T-helper 2 cell treated with Interferon-gamma antibody and Interleukin-4, amounts not matched to agents 5 μg/mL and 100 μg/mL, for 36 hours (primary cell): ENCODE measurements around the gene CARS1.
A peak's percentile ranks its signal among the peaks of the same experiment; 100 is the strongest.

ENCODE experiments used
- DNase-seq: peaks from one replicate; pipeline ENCODE4 v3.0.0; 2021; ENCODE audit warnings: low spot score
- H3K27ac Mint-ChIP-seq: one replicate; pipeline ENCODE4 v1.8.0; 2021; ENCODE audit warnings: mild to moderate bottlenecking, mixed read lengths
- H3K27me3 Mint-ChIP-seq: one replicate; pipeline ENCODE4 v1.8.0; 2021; ENCODE audit warnings: low read depth, mixed read lengths
- H3K36me3 Mint-ChIP-seq: one replicate; pipeline ENCODE4 v1.8.0; 2021; ENCODE audit warnings: low read depth, mixed read lengths
- H3K4me1 Mint-ChIP-seq: one replicate; pipeline ENCODE4 v1.8.0; 2021; ENCODE audit warnings: low read depth, mixed read lengths
- H3K4me3 Mint-ChIP-seq: one replicate; pipeline ENCODE4 v1.8.0; 2022; ENCODE audit warnings: mild to moderate bottlenecking, moderate library complexity, mixed read lengths
- H3K9me3 Mint-ChIP-seq: one replicate; pipeline ENCODE4 v1.8.0; 2021; ENCODE audit warnings: mixed read lengths

The CARS1 gene

DNA sequence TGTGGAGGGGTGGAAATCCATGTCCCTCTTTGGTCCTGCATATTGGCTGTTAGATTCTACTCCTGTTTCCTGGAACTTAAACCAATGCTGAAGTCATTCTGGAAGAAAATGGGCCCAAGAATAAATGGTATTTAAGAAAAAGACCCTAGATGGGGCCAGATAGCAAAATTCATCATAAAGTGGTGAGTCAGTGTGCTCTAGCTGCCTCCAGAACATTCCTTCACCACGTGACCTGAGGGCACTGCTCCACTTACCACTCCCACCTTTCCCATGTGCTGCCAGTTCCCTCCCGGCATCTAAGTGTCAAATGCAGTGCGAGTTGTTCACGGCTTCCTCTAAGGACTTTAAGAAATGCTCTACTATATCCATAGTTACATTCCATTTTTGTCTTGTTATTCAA lies 34.2 kb downstream of the CARS1 start:
- H3K27me3 Mint-ChIP-seq: no peaks in the 10 kb centered on the region
- peaks cover 26% of the 10 kb centered on the region for H3K4me1 Mint-ChIP-seq
- H3K4me3 Mint-ChIP-seq: peak overlapping the region; percentile 67
- H3K9me3 Mint-ChIP-seq: no peaks in the 10 kb centered on the region
- peaks cover 40% of the 10 kb centered on the region for H3K36me3 Mint-ChIP-seq
- DNase-seq: no peak
- peak overlapping the region; percentile 78 for H3K27ac Mint-ChIP-seq

DNA sequence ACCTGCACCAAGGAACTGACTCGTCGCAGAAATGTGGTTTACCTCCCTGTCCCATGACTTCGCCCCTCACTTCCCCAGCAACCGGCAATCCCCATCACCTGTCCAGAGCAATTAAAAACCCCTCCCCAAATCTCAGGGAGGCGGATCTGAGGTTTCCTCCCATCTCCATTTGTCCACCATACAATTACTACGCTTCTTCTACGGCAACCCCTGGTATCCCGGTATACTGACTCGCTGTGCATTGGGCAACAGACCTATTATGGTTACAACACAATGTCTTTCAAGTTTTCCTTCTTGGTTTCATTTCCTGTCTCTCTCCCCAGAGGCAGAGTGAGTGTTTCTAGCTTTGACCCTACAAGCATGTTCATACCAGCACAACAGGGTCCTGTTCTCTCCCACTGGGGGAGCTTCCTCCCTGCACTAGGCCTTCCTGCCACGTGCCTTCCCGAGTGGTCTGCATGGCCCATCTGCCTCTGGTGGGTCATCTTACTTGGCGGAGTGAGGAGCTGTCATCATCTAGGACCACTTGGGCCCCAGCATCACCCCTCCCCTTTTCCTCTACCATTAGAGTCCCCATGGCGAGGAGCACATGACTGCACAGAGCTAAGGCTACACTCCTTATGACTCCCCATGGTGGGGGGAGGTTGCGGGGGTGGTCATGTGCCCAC lies 34.8 kb downstream of the CARS1 start:
- DNase-seq: no peak
- Mint-ChIP-seq H3K36me3 (peaks cover 43% of the 10 kb centered on the region), H3K27ac (peak overlapping the region; percentile 78), H3K9me3 (no peaks in the 10 kb centered on the region), H3K4me1 (peaks cover 26% of the 10 kb centered on the region), H3K4me3 (peak overlapping the region; percentile 67), H3K27me3 (no peaks in the 10 kb centered on the region)

DNA sequence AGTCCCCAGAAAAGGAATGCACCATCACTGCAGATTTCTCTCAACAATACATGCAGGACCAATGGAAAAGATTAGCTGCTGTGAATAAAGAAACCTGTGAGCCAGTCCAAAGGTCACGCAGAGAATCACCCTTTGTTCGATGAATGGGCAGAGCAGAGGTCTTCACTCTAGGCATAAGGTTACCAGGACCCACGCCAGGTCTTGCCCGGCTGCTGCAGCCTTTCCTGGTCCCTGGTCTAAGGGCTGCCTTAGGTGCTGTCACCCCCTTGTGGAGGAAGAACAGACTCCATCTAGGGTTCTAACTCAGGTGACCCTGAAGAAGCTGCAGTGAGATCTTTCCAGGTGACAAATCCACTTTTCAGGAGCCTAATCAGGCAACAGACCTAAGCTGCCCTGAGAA lies 36.1 kb downstream of the CARS1 start:
- Mint-ChIP-seq H3K27ac (no peak overlapping the region), H3K4me1 (peaks cover 28% of the 10 kb centered on the region), H3K27me3 (no peaks in the 10 kb centered on the region), H3K4me3 (no peak overlapping the region), H3K9me3 (no peaks in the 10 kb centered on the region), H3K36me3 (peaks cover 45% of the 10 kb centered on the region)
- DNase-seq: no peak

DNA sequence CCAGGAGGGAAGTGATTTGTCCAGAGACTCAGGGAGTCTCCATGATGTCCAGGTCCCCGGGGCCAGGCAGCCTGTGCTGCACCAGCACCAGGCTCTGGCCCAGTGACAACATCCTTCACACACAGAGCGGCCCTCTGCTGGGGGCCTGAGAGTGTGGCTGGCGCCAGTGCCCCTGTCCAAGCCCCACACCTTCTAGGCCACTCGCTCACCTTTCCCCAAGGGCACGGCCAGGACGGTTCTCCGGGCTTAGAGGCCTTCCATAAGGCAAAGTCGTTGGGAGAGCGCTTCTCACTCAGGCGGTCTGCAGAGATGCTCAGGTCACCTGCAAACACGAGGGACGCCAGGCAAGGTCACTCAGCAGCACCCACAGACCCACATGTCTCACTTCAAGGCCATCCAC lies 37.2 kb downstream of the CARS1 start:
- Mint-ChIP-seq H3K4me3 (no peak overlapping the region), H3K27me3 (no peaks in the 10 kb centered on the region), H3K27ac (peak overlapping the region; percentile 26), H3K9me3 (no peaks in the 10 kb centered on the region), H3K36me3 (peaks cover 46% of the 10 kb centered on the region), H3K4me1 (peaks cover 35% of the 10 kb centered on the region)
- DNase-seq: no peak

DNA sequence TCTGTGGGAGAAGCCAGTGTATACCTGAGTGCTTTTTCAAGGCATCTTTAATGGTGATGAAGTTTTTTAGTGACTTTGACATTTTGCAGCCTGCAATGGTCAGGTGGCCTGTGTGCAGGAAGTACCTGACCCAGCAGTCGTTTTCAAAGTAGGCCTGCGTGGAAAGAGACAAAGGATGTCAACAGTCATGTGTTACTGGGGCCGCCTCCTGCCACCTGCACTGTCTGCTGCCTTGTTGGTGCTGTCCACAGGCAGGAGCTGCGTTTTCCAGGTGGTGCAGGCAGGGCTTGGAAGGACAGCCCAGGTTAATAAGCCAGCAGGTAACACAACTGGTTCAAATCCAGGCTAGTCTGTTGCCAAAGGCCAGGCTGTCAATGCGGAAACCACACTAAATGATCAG lies 38.6 kb downstream of the CARS1 start:
- peaks cover 47% of the 10 kb centered on the region for H3K4me1 Mint-ChIP-seq
- DNase-seq: no peak
- H3K4me3 Mint-ChIP-seq: no peak overlapping the region
- no peaks in the 10 kb centered on the region for H3K27me3 Mint-ChIP-seq
- H3K36me3 Mint-ChIP-seq: peaks cover 47% of the 10 kb centered on the region
- no peaks in the 10 kb centered on the region for H3K9me3 Mint-ChIP-seq
- peak overlapping the region; percentile 52 for H3K27ac Mint-ChIP-seq

DNA sequence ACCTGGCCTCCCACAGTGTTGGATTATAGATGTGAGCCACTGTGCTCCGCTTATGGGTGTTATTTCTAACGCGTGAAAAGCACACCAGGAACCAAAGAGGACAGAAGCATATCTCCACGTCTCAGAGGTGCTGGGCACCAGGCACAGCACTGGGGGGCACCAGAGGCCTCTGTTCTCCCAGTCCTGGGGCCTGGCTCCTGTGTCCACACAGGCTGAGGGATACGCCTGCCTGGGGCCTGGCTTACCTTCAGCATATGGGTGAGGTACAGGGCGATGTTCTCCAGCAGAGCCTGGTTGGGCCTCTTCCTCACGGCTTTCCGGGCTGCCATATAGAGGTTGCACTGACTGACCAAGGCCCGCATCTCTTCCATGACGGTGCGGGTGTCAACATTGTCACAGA lies 40.4 kb downstream of the CARS1 start:
- Mint-ChIP-seq H3K27me3 (no peaks in the 10 kb centered on the region), H3K27ac (peak overlapping the region; percentile 55), H3K4me1 (peaks cover 34% of the 10 kb centered on the region), H3K36me3 (peaks cover 44% of the 10 kb centered on the region), H3K9me3 (no peaks in the 10 kb centered on the region), H3K4me3 (no peak overlapping the region)
- DNase-seq: no peak

DNA sequence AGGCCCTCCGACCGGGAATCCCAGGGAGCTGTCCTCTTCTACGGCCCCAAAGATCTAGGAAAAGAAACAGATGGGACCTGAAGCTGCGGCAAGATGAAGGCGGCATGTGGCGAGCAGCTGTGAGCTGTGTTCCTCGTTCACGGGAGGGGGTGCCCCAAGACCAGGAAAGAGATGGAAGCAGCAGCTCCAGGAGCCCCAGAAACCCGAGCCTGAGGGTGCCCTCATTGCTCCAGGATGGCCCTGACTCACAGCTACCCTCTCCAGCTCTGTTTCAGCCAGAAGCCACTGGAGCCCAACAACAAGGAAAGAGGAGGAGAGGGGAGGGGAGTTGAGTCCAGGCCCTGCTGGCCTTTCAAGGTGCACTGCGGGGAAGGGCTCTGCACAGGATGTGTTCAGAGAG lies 41.4 kb downstream of the CARS1 start:
- Mint-ChIP-seq H3K27me3 (no peaks in the 10 kb centered on the region), H3K4me3 (peak overlapping the region; percentile 15), H3K36me3 (peaks cover 47% of the 10 kb centered on the region), H3K9me3 (no peaks in the 10 kb centered on the region), H3K27ac (peak overlapping the region; percentile 57), H3K4me1 (peaks cover 30% of the 10 kb centered on the region)
- DNase-seq: no peak

DNA sequence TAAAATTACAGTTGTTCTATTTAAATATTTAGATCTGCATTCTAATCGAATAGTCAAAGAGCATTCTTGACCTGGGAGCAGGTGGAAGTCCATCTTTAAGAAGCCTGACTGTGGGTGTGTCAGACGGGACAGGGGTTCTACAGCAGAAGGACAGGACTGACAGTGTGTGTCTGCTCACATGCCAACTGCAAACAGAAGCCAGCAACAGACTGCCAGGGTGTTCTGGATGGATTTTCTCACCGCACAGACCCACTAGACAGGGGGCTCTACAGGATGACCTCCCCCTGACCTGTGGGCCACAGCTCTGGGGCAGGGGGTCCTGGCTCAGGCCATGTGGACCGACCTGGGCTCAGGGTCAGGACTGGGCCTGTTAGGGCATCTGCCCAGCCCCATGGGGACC lies 42.3 kb downstream of the CARS1 start:
- no peak for DNase-seq
- Mint-ChIP-seq H3K27ac (peak overlapping the region; percentile 91), H3K9me3 (no peaks in the 10 kb centered on the region), H3K4me3 (peak overlapping the region; percentile 69), H3K36me3 (peaks cover 45% of the 10 kb centered on the region), H3K4me1 (peaks cover 30% of the 10 kb centered on the region), H3K27me3 (no peaks in the 10 kb centered on the region)

DNA sequence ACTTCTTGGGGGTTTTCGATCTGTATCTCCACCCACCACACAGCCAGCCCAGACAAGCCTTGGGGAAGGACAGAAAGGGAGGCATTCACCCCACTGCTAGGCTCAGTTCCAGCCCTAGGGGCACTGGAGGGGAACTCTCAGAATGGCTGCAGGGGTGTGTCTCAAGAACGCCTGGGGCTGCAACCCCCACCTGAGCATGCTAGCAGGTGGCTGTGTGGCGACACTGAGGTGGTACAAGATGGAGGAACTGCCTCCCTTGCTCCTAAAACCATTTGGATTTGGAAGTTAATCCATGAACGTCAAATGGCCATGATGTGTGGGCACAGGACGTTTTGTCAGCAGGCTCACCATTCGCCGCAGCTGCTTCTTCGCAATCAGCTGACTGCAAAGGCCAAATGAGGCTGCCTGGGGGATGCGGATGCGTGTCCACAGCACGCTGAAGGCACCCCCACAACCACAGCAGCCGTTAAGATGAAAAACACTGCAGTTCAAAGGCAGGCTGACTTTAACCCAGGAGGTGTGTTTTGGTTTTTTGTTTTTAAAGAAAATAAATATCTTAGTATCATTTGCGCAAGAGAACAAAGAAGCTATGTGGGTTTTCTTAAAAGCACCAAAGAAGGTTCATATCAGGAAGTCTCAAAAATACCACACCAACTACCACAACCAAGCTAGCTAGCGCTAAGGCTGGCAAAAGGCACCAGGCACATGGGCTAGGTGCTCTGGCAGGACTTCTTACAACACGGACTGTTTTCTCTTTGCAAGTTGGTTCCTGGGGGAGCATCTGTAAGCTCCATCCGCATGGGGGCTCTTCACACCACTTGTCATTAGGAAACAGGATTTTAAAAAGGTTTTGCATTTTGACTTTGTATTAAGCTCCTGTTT lies 42.9 kb downstream of the CARS1 start:
- Mint-ChIP-seq H3K4me3 (peak overlapping the region; percentile 69), H3K27me3 (no peaks in the 10 kb centered on the region), H3K27ac (peak overlapping the region; percentile 91), H3K4me1 (peaks cover 35% of the 10 kb centered on the region), H3K9me3 (no peaks in the 10 kb centered on the region), H3K36me3 (peaks cover 46% of the 10 kb centered on the region)
- DNase-seq: peak; percentile 76

DNA sequence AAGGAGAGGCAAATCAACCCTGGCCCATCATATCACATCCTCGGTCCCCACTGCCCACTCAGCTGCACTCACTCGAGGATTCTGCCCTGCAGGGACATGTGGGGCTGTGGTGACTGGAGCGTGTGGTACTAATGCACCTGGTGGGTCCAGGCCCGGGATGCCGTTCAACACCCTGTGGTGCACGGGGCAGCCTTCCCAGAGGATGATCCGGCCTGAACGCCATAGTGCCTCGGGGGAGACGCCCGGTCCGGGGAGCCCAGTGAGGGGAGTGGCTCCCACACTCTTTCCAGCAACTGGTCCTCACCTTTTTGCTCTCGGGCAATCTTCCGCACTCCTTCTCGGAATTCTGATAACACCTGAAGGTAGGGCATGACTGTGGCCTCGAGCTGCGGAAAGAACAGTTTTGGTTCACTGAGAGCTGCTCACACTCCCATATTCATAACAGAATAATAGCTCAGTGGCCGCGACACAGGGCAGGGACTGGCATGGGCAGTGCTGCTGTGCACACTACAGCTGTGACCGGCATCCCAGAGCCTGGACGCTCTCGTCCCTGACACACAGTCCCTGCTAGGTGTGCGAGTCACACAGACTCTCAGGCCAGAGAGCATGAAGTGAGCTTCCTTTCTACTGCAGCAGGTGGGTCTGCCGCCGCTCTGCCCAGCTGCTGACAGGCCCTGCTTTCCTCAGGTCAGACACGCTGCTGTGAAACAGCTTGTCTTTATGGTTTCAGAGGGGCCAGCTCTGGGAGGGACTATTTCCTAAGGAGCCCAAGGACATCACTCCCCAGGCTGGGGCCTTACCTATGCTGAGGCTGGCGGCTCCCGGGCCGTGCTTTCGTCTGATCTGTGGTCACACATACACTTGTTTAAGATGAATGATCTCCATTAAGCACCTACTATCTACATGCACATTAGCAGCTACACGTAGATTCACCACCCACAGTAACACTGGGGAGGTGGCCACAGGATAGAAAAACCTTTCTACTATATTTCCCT lies 45.0 kb downstream of the CARS1 start:
- H3K27me3 Mint-ChIP-seq: no peaks in the 10 kb centered on the region
- H3K9me3 Mint-ChIP-seq: no peaks in the 10 kb centered on the region
- H3K27ac Mint-ChIP-seq: peak overlapping the region; percentile 65
- no peak overlapping the region for H3K4me3 Mint-ChIP-seq
- peaks cover 51% of the 10 kb centered on the region for H3K36me3 Mint-ChIP-seq
- peaks cover 39% of the 10 kb centered on the region for H3K4me1 Mint-ChIP-seq
- DNase-seq: no peak

DNA sequence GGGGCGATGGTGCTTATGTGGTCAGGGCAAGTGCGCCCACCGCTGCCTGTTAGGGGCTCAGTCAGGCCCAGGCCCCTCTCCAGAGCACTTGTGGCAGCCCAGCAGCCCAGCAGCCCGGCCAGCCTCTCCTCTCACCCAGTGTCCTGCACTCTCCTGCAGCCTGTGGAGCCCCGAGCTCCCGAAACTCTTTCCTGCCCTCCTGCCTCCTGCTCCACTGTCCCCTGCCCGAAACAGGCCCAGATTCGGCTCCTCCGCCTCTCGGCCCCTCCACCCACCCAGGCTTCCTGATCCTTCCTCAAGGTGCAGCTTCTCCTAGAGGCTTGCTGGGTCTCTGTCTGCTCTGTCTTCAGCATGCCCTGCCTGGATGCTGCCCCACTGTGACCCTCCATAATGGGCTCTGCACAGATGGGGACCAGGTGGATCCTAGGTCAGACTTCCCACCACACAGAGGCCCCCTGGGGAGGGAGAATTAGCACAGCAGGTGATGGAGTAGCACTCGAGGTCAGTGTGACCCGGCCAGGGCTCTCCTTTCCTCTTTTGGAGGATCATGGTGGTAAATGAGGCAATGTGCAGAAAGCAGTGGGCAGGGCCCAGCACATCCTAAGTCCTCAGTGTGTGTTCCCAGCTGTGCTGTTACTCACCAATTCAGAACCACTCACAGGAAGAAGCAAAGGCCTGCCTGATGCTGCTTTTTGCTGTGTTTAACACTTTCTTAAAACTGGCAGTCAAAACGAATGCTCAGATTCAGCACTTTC lies 46.5 kb downstream of the CARS1 start:
- Mint-ChIP-seq H3K4me1 (peaks cover 38% of the 10 kb centered on the region), H3K27me3 (no peaks in the 10 kb centered on the region), H3K27ac (peak overlapping the region; percentile 83), H3K36me3 (peaks cover 47% of the 10 kb centered on the region), H3K9me3 (no peaks in the 10 kb centered on the region), H3K4me3 (no peak overlapping the region)
- DNase-seq: no peak

DNA sequence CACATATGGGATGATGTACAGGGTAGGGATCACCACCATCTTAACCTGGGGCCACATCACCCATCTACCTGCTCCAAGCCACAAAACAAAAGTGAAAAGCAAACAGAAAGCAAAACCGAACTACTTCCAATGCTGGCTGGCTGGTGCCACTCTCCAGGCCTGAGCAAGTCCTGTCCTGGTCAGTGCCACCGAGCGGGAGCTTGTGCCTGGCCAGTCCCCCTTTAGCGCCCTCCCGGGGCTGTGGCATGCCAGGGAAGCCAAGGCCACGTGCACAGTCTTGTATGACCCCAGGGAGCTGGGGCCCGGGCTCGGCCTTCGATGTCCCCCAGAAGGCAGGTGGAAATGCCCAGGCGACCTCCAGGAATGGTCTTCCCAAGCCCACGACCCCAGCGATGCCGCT lies 47.2 kb downstream of the CARS1 start:
- DNase-seq: no peak
- Mint-ChIP-seq H3K36me3 (peaks cover 43% of the 10 kb centered on the region), H3K27ac (peak overlapping the region; percentile 83), H3K27me3 (no peaks in the 10 kb centered on the region), H3K4me1 (peaks cover 32% of the 10 kb centered on the region), H3K9me3 (no peaks in the 10 kb centered on the region), H3K4me3 (no peak overlapping the region)

DNA sequence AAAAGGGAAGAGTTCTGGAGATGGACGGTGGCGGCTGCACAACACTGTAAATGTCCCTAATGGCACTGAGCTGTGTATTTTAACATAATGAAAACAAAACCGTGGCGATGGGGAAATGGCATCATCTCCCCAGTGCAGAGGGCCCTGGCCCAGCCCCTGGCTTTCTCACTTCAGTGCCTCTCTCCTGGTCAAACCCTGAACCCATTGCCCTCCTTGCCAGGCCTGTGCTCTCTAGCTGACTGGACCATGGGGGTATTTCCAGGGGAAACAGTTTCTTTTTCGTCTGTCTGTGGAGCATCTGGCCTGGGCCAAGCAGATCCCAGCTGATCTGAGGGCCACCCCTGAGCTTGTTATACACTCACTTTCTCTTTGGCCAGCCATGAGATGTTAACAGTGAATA lies 47.7 kb downstream of the CARS1 start:
- Mint-ChIP-seq H3K9me3 (no peaks in the 10 kb centered on the region), H3K4me3 (no peak overlapping the region), H3K4me1 (peaks cover 27% of the 10 kb centered on the region), H3K27me3 (no peaks in the 10 kb centered on the region), H3K27ac (peak overlapping the region; percentile 85), H3K36me3 (peaks cover 41% of the 10 kb centered on the region)
- DNase-seq: no peak
